GM19463 (cell line): Measurements from ENCODE around the gene SPTBN2.

Experiments
- ATAC-seq: cut with Tn5 transposase; IDR thresholded peaks from one replicate; pipeline ENCODE4 v1.9.1; 2021; ENCODE audit warnings: mild to moderate bottlenecking, moderate library complexity; ENCODE audit not compliant: unreplicated experiment

Gene SPTBN2

DNA sequence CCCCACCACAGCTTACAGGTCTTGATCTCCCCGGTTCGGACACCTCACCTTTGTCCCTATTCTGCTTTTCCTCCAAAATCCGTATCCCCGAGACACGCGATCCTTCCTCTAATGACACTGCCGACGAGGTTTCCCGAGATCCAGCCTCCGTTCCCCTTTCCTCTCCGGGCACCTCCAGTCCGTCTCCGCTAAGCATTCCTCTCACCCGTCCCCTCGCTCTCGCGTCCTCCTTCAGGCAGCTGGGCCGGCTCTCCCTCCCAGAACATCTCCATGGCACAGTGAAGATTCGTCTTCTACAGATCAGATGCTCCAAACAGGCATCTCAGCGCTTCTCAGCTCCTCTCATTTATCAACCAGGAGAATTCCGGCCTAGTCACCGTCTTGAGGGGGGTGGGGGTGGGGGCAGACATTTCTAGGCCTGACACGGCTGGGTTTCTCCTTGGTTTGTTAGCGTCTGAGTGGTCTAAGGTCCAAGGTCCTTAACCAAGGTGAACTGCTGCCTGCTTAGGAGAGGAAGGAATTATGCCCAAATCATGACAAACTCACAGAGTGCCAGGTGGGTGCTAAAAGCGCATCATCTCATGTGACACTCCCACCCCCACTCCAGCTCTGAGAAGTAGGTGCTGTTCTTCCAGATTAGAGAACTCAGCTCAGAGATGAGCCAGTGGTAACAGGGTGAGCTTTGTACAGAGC lies at the start of gene SPTBN2:
TSS of gene SPTBN2 (minus strand) at position 524 of the 693 bp plus-strand sequence. CDS start 7,976 bp downstream, outside the sequence.
- no peak for ATAC-seq

GRCh38 chr11:66768818-66769217 lies 39.8 kb upstream of the SPTBN2 start:
- no peak for ATAC-seq

GRCh38 chr11:66768088-66768521 lies 39.1 kb upstream of the SPTBN2 start:
- no peak for ATAC-seq

DNA sequence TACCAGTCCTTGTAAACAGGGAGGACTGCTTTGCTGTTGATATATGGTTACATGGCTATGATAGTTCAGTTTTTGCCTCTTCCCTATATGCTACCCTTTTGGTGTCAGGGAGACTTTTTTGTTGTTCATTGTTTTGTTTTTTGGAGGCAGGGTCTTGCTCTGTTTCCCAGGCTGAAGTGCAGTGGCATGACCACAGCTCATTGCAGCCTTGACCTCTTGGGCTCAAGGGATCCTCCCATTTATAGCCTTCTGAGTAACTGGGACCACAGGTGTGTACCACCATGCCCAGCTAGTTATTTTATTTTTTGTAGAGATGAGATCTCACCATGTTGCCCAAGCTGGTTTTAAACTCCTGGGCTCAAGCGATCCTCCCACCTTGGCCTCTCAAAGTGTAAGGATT lies 38.6 kb upstream of the SPTBN2 start:
- no peak for ATAC-seq

GRCh38 chr11:66766681-66767080 lies 37.7 kb upstream of the SPTBN2 start:
- no peak for ATAC-seq

DNA sequence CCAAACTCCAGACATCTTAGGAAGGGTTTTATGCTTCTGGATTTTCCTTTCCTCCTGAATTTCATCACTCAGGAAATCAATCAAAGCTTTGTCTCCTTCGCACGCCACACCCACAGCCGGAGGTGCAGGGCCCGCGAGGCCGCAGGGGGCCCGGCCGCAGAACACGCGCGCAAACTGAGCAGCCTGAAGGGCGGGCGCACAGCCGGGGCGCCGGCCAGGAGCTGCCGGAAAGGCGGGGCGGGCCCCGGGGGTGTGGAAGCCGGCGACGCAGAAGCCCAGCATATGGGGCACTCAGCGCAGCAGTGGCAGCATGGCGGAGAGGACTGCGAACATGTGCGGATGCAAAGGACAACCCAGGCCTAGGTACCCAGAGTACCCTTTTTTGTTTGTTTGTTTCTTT lies 33.1 kb upstream of the SPTBN2 start:
- ATAC-seq, result no peak

GRCh38 chr11:66752148-66752547 lies 23.1 kb upstream of the SPTBN2 start:
- no peak for ATAC-seq

- ATAC-seq, result no peak
These were observed 20.1 kb upstream of the SPTBN2 start for GRCh38 chr11:66749091-66749490.

DNA sequence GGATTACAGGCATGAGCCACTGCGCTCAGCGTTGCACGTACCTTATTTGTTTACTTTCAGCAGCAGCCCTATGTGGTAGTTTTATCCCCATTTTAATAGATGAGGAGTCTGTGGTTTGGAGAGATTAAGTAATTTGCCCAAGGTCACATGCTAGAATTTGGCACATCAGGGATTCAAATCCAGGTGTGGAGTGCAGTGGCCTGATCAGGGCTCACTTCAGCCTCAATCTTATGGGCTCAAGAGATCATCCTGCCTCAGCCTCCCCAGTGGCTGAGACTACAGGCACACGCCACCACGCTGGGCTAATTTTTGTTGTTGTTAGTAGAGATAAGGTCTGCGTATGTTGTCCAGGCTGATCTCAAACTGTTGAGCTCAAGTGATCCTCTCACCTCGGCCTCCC lies 18.5 kb upstream of the SPTBN2 start:
- no peak for ATAC-seq

DNA sequence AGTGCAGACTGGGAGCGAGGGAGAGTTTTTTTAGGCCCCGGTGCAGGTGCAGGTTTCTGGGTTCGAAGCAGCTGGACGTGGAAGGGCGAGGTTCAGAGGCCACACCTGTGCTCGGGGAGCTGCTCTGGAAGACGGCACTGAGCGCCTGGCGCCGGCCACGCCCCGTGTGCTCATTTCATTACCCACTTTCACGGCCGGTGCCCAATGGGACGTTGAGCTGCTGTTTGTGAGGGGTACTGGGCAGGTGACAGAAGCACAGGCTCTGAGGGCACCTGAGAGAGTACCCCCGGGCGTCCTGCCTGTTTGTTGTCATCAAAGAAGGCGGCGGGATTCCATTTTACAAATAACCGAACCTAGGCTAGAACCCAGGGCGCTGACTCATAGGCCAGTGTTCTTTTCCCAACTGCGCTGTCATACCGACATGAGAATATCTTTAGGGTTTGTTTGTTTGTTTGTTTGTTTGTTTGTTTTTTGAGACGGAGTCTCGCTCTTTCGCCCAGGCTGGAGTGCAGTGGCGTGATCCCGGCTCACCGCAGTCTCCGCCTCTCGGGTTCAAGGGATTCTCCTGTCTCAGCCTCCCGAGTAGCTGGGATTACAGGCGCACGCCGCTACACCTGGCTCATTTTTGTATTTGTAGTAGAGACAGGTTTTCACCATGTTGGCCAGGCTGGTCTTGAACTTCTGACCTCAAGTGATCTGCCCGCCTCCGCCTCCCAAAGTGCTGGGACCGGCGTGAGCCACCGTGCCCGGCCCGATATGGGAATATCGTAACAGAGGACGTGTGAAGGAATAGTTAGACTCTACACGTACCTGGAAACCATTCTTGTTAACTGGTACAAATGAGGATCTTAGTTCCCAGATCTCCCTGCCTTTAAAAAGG lies 16.6 kb upstream of the SPTBN2 start:
- no peak for ATAC-seq

DNA sequence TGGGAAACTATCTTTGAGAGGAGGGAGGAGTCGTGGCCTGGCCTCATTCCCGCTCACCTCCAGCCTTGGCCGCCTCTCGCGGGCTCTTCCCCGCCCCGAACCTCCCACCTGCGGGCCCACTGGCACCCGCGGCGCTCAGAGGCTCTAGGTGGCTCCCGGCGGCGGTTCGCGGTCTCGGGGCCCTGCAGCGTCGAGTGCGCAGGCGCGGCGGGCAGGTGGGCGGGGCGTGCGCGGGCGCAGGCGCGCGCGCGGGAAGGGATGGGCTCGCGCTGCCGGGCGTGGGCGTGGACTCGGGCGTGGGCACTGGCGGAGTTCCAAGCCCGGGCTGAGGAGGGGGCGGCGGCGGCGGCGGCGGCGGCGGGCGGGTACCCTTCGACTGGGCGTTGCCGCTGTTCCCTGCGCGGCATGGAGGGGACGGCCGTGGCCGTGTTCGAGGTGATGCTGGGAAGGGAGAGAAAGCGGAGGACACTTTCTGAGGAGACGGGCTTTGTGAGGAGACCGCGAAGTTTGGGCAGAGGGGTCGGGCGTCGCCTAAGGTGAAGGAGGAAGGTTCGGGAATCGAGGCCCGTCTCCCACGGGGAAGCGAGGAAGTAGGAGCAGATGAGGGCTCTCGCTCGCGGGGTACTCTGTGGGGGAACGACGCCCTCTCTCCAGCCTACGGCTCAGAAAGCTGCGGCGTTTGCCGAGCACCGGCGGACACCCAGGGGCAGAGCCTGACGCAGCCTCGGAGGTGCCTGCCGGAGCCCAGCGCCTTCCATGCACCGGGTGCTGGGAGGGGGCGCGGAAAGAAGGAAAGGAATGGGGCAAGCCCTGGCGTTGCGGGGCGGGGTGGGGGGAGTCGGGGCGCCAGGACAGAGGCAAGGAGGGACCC lies 15.7 kb upstream of the SPTBN2 start:
- peak; percentile 86 for ATAC-seq

GRCh38 chr11:66743271-66743968 lies 14.4 kb upstream of the SPTBN2 start:
- ATAC-seq, result no peak

DNA sequence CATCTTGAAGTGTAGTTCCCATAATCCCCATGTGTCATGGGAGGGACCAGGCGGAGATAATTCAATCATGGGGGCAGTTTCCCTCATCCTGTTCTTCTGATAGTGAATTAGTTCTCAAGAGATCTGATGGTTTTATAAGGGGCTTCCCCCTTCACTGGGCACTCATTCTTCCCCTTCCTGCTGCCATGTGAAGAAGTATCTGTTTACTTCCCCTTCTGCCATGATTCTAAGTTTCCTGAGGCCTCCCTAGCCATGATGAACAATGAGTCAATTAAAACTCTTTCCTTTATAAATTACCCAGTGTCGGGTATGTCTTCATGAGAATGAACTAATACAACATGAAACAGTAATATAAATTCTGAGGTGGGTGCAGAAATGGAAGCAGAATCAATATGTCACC lies 12.1 kb upstream of the SPTBN2 start:
- no peak for ATAC-seq

GRCh38 chr11:66739983-66740382 lies 11.0 kb upstream of the SPTBN2 start:
- no peak for ATAC-seq

GRCh38 chr11:66734215-66734614 lies 5.2 kb upstream of the SPTBN2 start:
- no peak for ATAC-seq

DNA sequence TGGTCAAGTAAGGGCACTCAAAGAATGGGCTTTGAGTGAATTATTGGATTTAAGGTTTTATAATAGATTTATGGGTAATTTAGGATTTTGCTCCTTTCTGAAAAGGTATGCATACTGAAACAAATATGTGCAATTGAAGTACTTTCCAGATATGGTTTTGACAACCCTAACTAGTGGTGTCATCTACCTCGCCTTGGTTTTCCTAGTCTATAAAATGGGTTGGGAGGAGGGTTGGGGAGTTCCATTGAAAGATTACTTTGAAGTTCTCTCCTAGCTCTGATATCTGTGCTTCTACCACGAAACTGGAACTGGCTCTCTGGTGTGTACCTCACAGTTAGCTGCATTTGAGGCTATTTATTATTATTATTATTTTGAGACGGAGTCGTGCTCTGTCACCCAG lies 431 bp upstream of the SPTBN2 start:
- no peak for ATAC-seq

DNA sequence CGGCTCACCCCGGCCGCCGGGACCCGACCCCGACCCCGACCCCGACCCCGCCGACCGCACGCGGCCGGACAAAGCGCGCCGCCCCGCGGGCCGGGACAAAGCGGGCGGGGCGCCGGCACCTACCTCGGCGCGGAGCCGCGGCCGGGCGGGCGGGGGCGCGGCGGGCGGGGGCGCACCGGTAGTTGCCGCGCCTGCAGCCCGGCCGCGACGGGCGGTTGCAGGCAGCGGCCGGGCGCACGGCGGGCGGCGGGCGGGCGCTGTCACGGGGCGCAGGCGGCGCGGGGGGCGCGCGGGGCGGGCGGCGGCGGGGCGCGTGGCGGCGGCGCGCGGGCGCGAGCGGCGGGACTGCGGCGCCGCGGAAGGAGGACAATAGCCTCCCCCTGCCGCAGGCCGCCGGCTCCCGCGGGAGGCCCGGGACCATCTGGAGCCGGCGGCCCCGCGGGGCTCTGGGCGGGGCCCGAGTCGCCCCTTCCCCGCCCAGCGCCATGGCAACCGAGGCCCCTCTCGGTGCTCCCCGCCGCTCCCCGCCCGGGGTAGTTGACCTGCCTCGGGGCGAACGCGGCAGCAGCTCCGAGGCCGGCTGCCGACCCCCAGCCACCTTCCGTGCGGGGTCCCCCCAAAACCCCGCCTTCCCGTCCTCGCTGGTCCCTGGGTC lies 851 bp downstream of the SPTBN2 start:
- no peak for ATAC-seq

GRCh38 chr11:66727282-66728037 lies 1.6 kb downstream of the SPTBN2 start:
- no peak for ATAC-seq

GRCh38 chr11:66725647-66726046 lies 3.4 kb downstream of the SPTBN2 start:
- ATAC-seq, result no peak
